CMK (cell line): Measurements from ENCODE around the gene AGAP1.
A peak's percentile ranks its signal among the peaks of the same experiment; 100 is the strongest.

Source experiments
- DNase-seq: peaks from one replicate; pipeline ENCODE4 v3.0.0-alpha.2; 2010; ENCODE audit warnings: low read depth

Gene AGAP1

GRCh38 chr2:235690809-235691450, 197.1 kb downstream of the AGAP1 start:
- DNase-seq, result no peak

DNA sequence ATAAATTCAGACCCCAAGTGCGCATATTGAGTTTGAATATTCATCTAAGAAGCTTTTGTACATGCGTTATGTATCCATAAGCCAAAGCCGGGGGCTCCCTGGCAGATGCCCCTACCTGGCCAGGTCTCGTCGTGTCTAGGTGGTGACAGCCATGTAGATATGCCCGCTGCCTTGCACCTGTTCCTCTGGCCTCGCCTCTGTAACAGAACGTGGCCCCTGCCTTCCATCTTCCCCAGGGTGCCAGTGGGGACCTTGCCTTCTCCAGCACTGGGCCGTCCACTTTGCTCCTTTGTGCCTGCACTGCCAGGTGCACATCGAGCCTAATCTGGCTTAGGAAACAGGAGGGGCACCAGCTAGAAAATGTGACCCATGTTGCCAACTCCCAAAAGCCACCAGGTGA, 198.2 kb downstream of the AGAP1 start:
- DNase-seq, result no peak

GRCh38 chr2:235692671-235693171, 198.9 kb downstream of the AGAP1 start:
- DNase-seq, result peak; percentile 79

- no peak for DNase-seq
Observed at GRCh38 chr2:235693279-235693678, 199.4 kb downstream of the AGAP1 start.

DNA sequence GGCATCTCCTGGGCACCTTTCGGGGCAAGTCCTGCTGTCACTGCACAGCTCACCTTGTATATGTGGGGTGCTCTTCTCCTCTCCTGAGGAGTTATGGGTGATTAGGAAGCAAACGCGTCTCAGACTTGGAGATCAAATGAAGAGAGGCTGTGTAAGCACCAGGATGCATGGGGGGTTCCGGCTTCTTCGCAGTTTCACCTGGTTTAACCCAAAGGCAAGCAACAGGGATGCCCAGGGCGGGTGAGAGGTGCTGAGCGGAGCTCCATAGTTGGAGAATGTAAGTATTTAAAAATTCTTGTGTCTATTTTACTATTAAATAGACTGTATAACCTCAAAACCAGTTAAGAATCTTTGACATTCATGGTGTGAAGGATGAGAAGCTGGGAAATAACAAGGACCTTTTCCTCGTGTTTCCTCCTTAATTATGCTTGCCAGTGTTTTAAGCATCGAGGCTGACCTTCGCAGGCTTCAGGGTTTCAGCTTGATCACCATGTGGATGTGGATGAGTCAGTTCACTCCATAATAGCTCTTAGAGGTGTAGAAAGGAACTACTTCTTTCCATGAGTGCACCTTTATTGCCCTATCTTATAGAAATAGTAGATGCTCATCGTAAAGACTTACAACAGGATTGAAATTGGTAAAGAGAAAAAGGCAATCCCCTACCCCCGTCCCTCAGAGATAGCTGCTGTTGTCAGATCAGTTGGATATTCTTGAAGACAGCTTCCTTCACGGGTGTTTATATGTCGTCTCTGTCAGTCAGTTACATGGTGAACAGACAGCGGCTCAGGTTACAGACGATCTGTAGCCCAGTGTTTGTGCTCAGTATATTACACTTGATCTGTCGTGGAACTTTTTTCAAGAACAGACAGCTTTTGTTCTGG, 201.1 kb downstream of the AGAP1 start:
- no peak for DNase-seq

DNA sequence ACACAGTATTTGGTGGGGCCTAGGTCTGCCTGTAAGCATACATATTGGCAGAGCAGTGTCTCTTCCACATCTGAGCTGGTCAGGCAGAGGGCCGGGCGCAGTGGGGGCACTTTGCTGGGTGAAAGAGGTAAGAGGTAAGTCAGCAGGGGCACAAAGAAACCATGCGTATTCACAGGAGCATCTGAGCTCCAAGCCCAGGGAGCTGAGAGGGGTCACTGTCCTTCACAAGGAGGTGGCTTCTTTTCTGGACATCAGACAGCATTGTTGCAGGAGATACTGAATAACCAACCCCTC, 201.7 kb downstream of the AGAP1 start:
- DNase-seq, result no peak

GRCh38 chr2:235697041-235697440, 203.2 kb downstream of the AGAP1 start:
- no peak for DNase-seq

DNA sequence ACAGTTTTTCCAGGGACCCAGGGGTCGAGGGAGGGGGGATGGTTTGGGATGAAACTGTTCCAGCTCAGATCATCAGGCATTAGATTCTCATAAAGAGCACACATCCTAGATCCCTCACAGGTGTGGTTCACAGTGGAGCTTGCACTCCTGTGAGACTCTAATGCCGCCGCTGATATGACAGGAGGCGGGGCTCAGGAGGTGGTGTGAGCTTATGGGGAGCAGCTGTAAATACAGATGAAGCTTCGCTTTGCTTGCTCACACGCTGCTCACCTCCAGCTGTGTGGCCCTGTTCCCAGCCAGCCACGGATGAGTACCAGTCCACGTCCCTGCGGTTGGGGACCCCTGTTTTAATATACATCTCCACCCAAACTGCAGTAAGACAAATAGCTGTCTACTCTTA, 204.2 kb downstream of the AGAP1 start:
- DNase-seq, result no peak

GRCh38 chr2:235698491-235698890, 204.6 kb downstream of the AGAP1 start:
- no peak for DNase-seq

GRCh38 chr2:235699576-235699975, 205.7 kb downstream of the AGAP1 start:
- no peak for DNase-seq

DNA sequence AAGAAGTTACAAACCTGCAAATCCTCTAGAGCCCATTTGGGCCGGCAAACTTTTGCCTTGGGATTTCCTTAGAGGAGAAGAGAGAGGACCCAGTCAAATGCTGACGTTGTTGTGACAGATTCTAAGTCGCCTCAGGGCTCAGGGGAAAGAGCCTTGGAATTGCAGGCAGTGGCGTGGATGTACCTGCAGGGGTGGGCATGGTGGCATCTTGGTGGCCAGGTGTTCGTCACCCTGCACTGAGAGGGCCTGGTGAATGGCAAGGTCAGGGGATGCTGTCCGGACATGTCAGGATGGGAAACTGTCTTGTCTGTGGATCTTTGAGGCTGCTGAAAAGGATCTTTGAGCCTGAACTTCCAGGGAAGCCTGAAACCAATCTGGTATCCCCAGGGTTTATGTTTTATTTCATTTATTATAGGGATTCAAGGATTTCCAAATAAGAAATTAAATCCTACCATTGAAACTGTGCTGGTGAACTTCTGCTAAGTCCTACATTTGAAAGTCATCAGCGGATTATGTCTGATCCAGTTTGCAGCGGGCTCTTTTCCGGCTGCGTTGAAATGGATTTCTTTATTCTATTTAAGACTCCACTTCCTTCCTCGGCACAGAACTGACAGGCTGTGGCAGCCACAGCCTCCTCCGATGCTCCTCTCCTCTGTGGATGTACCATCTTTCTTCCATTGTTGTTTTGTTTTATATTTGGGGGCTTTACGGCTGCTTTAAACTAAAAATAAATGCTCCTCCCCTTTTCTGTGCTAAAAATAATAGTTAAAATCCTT, 207.6 kb downstream of the AGAP1 start:
- DNase-seq, result no peak

GRCh38 chr2:235702186-235702585, 208.3 kb downstream of the AGAP1 start:
- no peak for DNase-seq

DNA sequence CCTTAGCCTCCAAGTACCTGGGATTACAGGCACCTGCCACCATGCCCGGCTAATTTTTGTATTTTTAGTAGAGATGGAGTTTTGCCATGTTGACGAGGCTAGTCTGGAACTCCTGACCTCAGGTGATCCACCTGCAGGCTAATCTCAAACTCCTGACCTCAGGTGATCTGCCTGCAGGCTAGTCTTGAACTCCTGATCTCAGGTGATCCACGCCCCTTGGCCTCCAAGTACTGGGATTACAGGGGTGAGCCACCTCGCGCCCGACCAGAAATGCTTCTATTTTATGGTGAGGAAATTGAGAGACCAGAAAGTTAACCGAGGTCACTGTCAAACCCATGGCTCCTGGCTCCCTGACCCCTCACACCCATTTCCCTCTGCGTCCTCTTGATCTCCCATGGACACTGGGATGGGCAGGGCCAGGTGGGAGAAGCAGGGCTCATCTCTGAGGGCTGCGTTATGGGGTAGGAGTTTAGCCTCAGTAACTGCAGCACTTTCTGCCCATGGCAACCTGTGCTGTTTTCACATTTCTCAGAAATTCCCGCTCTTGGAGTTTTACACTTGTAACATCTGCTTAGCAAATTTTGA, 210.0 kb downstream of the AGAP1 start:
- DNase-seq, result no peak

- DNase-seq, result no peak
Observed at GRCh38 chr2:235705296-235705695, 211.5 kb downstream of the AGAP1 start.

- no peak for DNase-seq
Observed at GRCh38 chr2:235706506-235706905, 212.7 kb downstream of the AGAP1 start.

DNA sequence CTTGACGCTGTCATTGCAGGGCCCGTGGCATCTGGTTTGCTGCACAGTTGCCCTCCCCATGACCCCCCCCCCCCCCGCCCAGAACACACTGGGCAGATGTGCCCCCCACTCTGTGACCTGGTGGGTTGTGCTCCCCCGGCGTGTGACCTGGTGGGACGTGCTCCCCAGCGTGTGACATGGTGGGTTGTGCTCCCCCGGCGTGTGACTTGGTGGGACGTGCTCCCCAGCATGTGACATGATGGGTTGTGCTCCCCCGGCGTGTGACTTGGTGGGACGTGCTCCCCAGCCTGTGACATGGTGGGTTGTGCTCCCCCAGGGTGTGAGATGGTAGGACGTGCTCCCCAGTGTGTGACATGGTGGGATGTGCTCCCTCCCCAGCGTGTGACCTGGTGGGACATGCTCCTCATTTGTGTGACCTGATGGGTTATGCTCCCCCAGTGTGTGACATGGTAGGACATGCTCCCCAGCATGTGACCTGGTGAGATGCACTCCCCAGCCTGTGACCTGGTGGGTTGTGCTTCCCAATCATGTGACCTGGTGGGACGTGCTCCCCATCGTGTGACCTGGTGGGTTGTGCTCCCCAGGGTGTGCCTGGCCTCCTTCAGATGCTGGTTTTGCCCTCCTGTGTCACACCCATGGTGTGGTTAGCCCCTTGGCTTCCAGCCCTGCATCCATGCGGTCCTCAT, 213.7 kb downstream of the AGAP1 start:
- no peak for DNase-seq

DNA sequence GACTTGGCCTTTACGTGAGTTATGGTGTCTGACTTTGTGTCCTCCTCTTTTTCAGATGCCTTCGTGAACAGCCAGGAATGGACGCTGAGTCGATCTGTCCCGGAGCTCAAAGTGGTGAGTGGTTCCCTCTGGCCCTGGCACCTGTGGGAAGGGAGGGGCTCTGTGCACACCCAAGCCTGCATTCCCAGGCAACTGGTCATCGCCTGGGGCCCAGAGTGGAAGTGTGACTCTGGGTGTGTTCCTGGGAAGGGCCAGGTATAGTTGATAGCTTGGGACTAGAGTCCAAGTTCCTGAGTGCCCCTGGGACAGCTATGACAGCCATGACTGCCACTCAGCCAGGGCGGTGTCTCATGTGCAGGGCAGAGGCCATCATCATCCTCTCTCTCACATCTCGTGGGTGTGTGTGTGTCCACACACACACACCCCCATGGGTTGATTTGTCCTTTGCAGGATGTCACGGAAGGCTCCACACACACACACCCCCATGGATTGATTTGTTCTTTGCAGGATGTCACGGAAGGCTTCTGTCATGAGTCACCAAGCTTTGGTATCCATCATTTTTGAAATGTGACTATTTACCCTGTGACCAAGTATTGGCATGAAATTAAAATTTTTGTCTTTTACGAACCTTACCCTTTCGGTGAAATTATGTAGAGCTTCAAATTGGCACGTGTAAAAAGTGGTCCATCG, 215.4 kb downstream of the AGAP1 start:
- DNase-seq, result no peak

DNA sequence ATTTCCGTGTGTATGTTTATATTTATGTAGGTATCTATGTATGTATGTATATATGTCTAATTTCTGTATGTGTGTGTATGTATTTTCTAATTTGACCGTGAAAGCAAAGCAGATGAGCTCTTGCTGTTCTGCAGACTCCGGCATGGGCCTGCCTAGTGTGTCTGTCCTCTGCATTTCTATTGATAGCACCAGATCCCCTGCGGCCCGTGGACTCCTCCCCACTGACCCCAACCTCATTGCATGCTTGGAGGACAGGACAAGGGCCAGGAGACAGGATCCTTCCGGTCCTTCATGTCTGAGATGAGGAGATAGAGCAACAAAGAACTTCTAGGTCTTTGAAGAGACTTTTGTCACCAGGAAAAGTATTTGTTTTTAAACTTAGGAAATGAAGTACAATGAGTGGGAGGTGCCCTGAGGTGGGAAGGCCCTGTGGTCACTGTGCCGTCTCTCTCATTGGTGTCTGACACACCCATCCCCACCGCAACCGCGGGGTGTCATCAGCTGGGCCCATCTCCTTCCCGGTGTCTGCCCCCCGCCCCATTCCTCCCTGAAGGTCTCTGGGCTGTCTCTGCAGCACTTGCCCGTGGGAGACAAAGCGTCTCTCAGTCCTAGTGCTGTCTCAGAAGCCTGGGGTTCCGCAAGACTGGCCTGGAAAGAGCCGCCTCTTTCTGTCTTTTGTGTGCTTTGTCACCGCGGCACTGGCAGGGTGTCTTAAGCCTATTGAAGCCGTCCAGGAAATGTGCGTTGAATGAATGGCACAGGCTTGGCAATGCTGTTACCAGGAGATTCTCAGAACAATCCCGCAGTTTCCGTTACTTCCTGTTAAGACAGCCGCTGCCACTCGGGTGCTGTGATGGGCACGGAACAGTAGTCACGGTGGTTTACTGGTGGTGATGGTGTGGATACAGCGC, 216.4 kb downstream of the AGAP1 start:
- DNase-seq, result peak; percentile 92

DNA sequence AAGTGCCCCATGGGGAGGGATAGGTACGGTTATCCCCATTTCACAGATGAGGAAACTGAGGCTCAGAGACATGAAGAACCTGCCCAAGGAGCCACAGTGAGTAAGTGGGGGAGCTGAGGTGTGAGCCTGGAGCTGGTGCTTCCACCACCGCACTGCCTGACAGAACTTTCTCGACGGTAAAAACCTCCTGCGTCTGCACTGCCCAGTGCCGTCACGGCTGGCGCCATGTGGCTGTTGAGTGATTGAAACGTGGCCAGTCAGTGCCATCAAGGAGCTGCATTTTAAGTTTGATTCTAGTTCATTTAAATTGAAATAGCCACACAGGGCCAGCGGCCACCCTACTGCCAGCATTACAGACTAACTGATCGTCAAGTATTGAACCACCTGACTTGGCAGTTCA, 217.1 kb downstream of the AGAP1 start:
- DNase-seq, result no peak

GRCh38 chr2:235711527-235711926, 217.7 kb downstream of the AGAP1 start:
- no peak for DNase-seq
